Inflammatory macrophage (primary cell): ENCODE results near the gene FOLR2.
"Not testable (repeated sequence)": the region's sequence is repeated elsewhere in the genome, so short reads cannot be mapped to it uniquely, and the experiment has no call there.

ENCODE experiments used
- DNase-seq, 2 donors: peaks; one replicate each; pipeline ENCODE4 v3.0.0-alpha.2; 2020 to 2022
- total RNA-seq, 18 experiments: gene quantifications; one replicate each; lab custom pipeline; 2026; ENCODE audit warnings: mixed read lengths in 6 of 18, inconsistent platforms in 2 of 18; lab: John Stamatoyannopoulos, UW

Gene FOLR2
- total RNA-seq = 2.1 to 16.6 (median 7.2) reads per million in 18 experiments

DNA sequence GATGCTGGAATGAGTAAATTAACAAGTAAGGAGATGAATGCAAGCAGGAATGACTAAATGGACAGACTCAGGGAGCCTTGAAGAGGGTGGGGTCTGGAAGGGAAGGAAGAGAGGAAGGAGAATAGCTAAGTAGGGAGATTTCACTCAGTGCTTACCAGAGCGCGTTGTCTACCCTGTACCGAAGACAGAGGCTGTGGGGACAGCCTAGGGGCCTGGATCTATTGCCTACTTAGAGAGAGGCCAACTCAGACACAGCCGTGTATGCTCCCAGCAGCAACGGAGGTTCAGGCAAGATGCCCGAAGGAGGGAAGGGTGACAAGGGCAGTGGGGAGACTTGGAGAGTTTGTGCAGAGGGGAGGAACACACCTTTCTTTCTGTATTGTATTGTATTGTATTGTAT is at the start of gene FOLR2:
Gene FOLR2, plus strand, starts transcription at position 157 of the 400 bp plus-strand sequence. CDS start 1,791 bp downstream, outside the sequence.
- no peak for DNase-seq

DNA sequence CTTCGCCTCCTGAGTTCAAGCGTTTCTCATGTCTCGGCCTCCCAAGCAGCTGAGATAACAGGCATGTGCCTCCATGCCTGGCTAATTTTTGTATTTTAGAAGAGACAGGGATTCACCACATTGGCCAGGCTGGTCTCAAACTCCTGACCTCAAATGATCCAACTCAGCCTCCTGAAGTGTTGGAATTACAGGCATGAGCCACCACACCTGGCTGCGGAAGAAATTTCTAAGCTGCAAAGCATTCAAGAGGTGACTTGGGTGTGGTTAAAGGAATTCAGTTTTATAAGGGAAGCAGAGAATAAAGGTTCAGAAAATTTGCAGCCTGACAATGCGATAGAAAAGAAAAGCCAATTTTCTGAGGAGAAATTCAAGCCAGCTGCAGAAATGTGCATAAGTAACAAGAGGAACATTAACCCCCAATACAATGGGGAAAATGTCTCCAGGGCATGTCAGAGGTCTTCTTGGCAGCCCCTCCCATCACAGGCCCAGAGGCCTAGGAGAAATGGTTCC is 47.5 kb upstream of the FOLR2 start:
- DNase-seq = not testable (repeated sequence)

DNA sequence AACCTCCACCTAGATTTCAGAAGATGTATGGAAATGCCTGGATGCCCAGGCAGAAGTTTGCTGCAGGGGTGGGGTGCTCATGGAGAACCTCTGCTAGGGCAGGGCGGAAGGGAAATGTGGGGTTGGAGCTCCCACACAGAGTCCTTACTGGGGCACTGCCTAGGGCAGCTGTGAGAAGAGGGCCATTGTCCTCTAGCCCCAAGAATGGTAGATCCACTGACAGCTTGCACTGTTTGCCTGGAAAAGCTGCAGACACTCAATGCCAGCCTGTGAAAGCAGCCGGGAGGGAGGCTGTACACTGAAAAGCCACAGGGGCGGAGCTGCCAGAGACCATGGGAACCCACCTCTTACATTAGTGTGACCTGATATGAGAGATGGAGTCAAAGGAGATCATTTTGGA is 46.8 kb upstream of the FOLR2 start:
- DNase-seq = not testable (repeated sequence)

DNA sequence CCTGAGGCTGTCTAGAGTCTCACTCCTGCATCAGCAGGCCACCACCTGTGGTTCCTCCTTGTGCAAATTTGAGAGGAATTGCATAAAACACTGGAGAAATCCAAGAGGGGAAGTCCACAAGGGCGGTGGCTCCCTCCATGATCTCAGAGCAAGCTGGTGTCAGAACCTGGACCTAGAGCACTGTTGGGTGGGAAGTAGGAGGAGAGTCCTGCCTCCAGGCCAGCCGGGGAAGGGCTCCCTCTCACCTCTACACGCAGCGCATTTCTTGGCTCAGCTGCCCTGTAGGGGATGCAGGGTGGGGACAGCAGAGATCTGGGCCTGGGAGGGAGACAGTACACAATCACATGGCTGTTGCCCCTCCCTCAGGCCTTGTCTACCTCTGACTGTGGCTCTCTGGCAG is 44.6 kb upstream of the FOLR2 start:
- DNase-seq = peak; percentile 69 to 80

DNA sequence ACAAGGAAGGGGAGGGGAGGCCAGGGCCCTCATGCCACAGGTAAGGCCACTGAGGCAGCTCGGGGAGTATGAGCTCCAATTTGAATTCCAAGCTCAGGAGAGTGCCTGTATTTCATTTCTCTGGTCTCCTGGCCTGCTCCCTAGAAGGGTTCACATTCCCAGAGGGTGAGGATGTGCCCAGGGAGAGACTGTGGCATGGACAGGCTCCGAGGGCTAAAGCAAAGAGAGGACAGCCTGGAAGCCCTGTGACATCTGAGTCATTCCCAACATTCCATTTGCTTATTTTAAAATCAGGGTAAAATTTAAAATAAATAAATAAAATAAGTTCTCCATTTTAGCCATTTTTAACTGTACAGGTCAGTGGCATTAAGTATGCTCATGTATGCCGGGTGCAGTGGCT is 43.3 kb upstream of the FOLR2 start:
- DNase-seq = no peak

DNA sequence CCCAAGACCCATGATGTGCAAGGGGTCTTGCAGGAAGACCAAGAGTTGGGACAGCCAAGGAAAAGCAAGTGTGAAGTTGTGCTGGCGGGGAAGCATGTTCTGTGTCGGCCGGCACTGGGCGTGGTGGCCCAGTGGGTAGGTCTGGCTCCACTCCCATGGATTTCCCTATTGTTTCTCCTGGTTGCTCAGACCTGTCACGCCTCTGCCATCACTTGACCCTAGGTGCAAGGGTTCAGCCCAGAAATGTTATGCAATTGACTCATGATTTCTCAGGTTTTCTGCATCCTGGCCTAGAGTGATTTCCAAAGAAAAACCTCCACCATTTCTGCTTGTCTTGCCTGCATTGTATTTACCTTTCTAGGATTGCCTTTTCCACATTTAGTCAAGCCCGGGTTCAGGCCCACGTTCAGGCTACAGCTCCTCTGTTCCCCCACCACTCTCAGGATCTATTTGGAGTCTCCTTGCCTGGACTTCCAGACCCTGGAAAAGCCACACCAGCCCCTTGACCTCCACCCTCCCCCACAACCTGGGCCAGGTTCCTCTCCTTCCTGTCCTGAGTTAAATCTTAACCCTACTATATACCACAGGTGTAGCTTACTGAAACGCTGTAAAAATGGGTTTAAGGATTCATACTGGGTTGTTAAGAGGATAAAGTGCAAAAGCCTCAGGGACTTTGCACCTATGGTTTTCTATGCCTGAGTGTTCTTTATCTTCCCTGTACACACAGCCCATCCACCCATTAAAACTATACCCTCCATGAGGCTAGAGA is 42.1 kb upstream of the FOLR2 start:
- no peak for DNase-seq

DNA sequence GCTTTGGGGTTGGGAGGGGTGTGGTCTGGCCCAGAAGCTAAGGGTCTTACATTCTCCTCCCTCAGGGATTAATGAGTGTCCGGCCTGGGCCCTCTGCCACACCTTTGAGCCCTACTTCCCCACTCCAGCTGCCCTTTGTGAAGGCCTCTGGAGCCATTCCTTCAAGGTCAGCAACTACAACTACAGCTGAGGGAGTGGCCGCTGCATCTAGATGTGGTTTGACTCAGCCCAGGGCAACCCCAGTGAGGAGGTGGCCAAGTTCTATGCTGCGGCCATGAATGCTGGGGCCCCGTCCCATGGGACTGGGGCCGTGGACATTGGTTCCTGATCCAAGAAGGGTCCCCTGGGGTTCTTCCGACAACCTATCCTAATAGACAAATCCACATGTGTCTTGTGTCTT is 38.9 kb upstream of the FOLR2 start:
- DNase-seq = no peak

DNA sequence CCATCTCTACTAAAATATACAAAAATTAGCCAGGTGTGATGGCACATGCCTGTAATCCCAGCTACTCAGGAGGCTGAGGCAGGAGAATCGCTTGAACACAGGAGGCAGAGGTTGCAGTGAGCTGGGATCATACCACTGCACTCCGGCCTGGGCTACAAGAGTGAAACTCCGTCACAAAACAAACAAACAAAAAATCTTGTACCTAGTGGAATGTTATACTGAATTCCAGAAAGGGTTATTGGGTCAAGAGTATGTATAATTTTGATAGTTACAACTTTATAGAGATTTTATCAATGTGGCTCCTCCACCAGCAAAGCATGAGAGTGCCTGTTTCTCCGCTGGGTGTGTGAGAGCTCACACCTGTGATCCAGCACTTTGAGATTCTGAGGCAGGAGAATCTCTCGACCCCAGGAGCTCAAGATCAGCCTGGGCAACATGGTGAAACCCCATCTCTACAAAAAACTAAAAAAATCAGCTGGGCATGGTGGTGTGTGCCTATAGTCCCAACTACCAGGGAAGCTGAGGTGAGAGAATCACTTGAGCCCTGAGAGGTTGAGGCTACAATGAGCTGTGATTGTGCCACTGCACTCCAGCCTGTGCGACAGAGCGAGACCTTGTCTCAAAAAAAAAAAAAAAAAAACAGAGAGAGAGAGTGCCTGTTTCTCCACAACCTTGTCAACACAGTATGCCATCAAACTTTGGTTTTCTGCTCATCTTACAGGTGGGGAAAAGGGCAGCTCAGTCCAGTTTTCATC is 37.4 kb upstream of the FOLR2 start:
- DNase-seq = no peak

DNA sequence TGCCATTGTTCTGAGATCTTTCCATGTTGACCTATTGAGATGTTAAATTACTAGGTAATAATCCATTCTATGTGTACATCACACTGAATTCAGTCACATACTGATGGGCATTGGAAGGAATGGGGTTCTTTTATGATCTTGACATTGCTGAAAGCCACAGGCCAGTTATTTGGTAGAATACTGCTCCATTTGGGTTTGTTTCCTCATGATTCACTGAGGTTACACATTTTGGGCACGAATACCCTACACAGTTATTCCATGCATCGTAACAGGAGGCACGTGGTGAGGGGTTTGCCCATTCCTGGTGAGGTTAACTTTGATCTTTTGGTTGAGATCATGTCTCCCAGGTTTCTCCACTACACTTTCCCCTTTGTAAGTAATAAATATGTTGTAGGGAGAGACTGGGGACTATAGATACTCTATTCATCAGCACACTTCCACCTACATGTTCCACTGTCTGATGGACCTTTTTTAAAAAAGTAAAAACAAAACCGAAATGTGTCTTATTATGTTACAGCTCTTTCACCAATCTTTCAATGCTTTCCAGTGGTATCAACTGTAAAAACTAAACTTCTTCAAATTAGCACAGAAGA is 36.7 kb upstream of the FOLR2 start:
- DNase-seq = no peak

DNA sequence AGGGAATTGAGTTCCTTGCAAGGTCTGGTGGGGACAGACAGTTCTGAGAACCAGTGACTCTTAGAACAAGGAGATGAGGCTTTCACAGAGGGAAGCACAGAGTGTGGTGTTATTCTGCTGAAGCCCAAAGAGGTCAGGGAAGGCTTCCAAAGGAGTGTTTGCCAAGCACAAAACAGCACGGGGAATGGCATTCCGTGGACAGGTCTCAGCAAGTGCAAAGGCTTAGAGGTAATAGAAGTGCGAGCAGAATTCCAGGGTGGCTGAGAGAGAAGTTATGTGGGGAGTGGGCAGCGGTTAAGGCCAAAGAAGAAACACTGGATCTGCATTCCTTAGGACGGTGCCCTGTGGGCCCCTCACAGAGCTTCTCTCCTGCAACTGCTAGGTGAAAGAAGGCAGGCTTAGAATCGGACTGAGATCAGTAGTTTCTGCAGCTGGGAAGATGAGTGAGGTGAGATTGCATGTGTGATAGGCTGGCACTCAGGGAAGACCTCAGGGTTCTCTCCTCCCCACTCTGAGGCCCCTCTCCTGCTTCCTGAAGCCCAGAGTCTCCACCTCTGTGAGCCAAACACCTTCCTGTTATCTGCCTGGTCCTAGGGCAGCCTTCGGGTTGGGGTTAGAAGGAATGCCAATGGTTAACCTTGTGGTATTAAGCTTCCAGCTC is 35.6 kb upstream of the FOLR2 start:
- DNase-seq = not testable (repeated sequence)

DNA sequence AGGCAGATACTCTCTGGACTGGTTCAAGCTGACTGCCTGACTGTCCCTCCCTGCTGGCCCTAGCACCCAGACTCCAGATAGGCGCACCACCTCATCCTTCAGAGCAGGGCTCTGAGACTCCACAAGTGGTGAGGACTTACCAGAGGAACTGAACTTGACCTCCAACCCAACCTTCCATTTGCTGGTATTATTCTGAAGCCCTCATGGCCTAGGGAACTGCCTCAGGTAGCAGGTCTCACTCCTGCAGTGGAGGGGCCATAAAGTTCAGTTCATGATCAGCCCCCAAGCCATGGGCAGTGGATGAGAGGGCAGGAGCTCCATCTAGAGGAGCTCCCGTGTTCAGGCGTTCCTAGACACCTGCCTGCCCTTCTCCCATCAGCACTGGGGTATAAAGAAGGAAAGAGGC is 35.0 kb upstream of the FOLR2 start:
- DNase-seq = not testable (repeated sequence)

DNA sequence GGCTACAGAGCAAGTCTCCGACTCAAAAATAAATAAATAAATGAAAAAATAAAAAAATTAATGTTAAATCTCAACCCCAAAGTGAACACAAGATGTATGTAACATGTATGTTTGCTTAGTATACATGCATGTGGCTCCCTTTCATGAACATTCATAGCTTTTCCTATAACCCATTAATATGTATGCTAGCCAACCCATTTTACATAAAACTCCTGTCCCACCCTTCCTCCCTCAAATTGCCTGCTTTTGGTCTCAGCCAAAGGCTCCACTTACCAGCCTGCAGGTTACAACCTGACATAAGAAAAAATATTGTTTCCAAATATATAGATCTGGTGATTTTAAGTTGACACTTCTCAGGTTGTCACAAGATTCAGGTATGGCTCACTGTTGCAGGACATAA is 28.3 kb upstream of the FOLR2 start:
- no peak for DNase-seq

DNA sequence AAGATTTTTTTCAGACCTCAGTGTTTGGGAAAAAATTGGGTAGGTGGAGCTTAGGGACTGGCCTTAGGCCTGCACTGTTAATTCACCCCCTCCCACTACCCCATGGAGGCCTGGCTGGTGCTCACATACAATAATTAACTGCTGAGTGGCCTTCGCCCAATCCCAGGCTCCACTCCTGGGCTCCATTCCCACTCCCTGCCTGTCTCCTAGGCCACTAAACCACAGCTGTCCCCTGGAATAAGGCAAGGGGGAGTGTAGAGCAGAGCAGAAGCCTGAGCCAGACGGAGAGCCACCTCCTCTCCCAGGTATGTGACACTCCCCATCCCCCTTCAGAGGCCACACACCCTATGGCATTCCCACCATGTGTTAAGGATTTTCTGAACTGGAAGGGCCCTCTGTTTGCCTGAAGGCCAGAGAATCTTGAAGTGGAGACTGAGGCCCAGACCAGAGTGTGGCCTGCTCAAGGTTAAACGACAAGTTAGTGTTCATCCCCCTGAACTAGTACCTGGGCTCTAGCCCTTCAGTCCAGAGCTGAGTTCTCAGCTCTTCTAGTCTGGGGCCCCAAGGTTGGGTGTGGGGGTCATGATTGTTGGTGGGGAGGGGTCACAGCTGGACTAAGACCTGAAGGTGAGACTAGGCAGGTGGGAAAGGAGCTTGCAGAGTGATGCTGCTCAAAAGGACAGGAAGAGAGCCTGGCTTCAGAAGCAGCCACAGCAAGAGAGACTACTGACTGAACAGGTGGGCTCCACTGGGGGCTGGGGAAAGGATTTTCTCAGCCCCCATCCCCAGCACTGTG is 26.9 kb upstream of the FOLR2 start:
- no peak for DNase-seq

DNA sequence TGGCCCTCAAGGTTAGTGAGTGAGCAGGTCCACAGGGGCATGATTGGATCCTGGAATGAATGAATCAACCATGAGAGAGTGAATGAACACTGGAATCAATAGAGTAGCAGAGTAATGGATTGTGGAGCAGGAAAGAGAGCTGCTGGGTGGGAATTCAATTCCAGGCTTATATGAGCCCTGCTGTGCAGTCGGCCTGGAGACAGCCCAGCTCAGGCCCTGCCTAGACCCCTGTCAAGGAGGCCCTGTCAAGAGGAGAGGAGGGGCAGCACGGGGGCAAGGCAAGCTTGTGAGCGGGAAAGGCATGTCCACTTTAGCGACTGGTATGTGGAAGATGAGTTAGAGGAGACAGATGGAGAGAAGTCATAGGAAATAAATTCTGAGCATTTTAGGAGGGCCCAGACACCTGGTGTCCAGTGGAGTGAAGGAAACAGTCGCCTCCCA is 25.9 kb upstream of the FOLR2 start:
- DNase-seq = no peak

DNA sequence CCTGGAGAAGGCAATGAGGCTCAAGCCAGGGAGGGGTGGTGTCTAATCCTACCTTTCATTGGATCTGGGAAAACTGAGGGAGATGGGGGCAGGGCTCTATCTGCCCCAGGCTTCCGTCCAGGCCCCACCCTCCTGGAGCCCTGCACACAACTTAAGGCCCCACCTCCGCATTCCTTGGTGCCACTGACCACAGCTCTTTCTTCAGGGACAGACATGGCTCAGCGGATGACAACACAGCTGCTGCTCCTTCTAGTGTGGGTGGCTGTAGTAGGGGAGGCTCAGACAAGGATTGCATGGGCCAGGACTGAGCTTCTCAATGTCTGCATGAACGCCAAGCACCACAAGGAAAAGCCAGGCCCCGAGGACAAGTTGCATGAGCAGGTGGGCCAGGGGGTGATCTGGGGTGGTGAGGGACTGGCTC is 24.6 kb upstream of the FOLR2 start, which contains the start of gene FOLR1:
Gene FOLR1, plus strand, starts transcription at position 180 of the 421 bp plus-strand sequence. Its CDS starts 34 bp downstream, at position 214.
- DNase-seq = peak; percentile 65 to 86

DNA sequence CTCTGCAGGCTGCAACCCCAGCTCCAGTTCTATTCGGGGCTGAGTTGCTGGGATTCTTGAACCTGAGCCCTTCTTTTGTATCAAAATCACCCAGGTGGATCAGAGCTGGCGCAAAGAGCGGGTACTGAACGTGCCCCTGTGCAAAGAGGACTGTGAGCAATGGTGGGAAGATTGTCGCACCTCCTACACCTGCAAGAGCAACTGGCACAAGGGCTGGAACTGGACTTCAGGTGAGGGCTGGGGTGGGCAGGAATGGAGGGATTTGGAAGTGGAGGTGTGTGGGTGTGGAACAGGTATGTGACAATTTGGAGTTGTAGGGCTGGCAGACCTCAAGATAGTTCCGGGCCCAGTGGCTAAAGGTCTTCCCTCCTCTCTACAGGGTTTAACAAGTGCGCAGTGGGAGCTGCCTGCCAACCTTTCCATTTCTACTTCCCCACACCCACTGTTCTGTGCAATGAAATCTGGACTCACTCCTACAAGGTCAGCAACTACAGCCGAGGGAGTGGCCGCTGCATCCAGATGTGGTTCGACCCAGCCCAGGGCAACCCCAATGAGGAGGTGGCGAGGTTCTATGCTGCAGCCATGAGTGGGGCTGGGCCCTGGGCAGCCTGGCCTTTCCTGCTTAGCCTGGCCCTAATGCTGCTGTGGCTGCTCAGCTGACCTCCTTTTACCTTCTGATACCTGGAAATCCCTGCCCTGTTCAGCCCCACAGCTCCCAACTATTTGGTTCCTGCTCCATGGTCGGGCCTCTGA is 20.9 kb upstream of the FOLR2 start:
- peak in 1 of 2 donors; percentile 53 for DNase-seq

DNA sequence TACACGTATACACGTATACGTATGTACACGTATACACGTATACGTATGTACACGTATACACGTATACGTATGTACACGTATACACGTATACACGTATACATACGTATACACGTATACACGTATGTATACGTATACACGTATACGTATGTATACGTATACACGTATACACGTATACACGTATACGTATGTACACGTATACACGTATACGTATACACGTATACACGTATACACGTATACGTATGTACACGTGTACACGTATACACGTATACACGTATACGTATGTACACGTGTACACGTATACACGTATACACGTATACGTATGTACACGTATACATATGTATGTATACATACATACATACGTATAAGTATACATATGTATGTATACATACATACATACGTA is 15.1 kb upstream of the FOLR2 start:
- DNase-seq = not testable (repeated sequence)

DNA sequence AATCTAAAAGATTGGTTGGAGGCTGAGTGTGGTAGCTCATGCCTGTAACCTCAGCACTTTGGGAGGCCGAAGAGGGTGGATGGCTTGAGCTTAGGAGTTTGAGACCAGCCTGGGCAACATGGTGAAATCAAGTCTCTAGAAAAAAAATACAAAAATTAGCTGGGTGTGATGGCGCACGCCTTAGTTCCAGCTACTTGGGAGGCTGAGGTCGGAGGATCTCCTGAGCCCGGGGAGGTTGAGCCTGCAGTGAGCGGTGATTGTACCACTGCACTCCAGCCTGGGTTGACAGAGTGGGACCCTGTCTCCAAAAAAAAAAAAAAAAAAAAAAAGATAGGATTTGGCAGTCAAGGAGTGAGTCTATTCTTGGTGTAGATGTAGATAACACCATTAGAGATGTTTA is 14.0 kb upstream of the FOLR2 start:
- no peak for DNase-seq

DNA sequence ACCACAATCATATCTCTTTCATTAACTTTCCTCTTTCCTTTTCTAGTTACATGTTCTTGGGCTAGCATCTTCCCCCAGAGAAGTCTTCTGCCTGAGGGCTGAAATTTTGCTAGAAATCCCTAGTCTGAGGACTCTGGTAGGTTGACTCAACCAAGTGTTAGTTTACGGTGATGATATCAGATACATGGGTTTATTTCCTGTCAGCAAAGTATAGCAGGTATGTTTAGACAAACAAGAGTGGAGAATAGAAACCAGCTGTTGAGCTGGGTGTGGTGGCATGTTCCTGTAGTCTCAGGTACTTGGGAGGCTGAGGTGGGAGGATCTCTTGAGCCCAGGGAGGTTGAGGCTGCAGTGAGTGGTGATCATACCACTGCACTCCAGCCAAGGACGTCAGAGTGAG is 13.4 kb upstream of the FOLR2 start:
- DNase-seq = no peak

DNA sequence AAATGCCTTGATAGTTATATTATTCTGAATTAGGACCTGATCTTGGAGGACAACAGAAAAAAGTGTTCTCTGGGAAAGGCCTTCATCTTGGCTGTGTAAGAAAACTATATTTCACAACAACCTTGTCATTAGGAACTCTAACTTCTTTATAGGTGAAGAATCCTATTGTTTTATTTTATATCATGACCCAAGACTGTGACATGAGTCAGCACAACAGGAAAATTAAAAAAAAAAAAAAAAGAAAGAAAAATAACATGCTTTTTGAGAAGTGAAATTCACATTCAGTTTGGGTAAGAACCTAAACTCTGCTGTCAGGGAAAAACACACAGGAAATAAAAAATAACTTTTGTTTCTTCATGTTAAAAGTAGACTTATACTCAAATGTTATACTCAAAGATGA is 11.7 kb upstream of the FOLR2 start:
- peak in 1 of 2 donors; percentile 46 for DNase-seq

DNA sequence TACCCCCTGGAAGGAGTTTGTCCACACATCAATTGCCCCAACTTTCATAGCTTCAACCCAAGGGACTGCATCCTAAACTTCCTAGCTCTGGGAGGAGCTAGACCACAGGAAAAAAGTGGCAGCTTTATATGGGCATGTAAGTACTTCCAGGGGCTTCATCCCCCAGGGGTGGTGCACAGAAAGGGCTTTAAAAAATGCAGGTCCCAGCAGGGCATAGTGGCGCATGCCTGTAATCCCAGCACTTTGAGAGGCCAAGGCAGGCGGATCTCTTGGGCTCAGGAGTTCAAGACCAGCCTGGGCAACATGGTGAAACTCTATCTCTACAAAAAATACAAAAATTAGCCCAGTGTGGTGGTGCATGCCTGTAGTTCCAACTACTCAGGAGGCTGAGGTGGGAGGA is 9.8 kb upstream of the FOLR2 start:
- DNase-seq = not testable (repeated sequence)
